Bronchial epithelial cell (primary cell): ENCODE data around the gene STARD5. TPM values are rescaled to one million over a fixed set of nuclear protein-coding genes. Genes with fewer than 3 reads are reported as not detected.

ENCODE experiments used
- DNase-seq: peaks from one replicate; pipeline ENCODE4 v3.0.0-alpha.2; 2010; ENCODE audit warnings: low read depth
- FAIRE-seq: peaks from 2 replicates; lab custom pipeline; 2011; peaks lifted over from hg19 to GRCh38; lab: Jason Lieb, UNC
- H3K27me3 ChIP-seq: 2 replicates; pipeline ENCODE4 v1.5.1; 2011; ENCODE audit warnings: low read length; ENCODE audit not compliant: control insufficient read depth, insufficient read depth
- H3K36me3 ChIP-seq: 2 replicates; pipeline ENCODE4 v1.5.1; 2011; ENCODE audit warnings: low read length; ENCODE audit not compliant: control insufficient read depth, insufficient read depth
- H3K4me3 ChIP-seq: 2 replicates; pipeline ENCODE4 v1.5.1; 2011; ENCODE audit warnings: mild to moderate bottlenecking, low read depth, low read length, control low read depth
- total RNA-seq: library from RNA; depleted of rRNA; stranded (reverse); fragments of >200 nt; gene quantifications from 2 replicates; pipeline ENCODE4 v1.2.1, GENCODE V29; 2014
- TF ChIP-seq, protein P1 (sequence below): IDR thresholded peaks from 2 replicates; pipeline ENCODE4 v1.5.1; 2011; ENCODE audit warnings: mild to moderate bottlenecking, moderate library complexity, low read length, control low read depth, inconsistent platforms; ENCODE audit not compliant: insufficient read depth, severe bottlenecking

STARD5 gene
- total RNA-seq, 1 donor from 2014 or later = 5.0 TPM

DNA sequence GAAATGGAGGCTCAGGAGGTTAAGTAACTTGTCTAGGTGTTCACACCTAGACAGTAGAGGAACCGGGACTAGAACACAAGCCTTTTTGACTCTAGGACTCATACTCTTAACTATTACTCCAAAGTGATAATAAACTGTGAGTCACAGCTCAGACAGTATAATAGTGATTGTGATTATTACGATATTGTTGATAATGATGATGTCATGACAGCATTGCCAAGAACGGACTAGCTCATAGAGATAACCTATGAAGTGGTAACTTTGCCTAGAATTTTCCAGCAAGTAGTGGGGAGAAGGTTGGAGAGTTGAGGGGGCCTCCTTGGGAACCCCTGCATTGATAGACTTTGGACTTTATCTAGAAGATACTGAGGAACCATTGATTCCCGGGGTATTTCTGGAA, 34.0 kb downstream of the STARD5 start:
- TF ChIP-seq, protein P1, sequence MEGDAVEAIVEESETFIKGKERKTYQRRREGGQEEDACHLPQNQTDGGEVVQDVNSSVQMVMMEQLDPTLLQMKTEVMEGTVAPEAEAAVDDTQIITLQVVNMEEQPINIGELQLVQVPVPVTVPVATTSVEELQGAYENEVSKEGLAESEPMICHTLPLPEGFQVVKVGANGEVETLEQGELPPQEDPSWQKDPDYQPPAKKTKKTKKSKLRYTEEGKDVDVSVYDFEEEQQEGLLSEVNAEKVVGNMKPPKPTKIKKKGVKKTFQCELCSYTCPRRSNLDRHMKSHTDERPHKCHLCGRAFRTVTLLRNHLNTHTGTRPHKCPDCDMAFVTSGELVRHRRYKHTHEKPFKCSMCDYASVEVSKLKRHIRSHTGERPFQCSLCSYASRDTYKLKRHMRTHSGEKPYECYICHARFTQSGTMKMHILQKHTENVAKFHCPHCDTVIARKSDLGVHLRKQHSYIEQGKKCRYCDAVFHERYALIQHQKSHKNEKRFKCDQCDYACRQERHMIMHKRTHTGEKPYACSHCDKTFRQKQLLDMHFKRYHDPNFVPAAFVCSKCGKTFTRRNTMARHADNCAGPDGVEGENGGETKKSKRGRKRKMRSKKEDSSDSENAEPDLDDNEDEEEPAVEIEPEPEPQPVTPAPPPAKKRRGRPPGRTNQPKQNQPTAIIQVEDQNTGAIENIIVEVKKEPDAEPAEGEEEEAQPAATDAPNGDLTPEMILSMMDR = no peak
- Histone ChIP-seq H3K27me3 (no peaks in the 10 kb centered on the region), H3K4me3 (no peak overlapping the region), H3K36me3 (no peaks in the 10 kb centered on the region)
- FAIRE-seq (no peak), DNase-seq (peak; percentile 26)

DNA sequence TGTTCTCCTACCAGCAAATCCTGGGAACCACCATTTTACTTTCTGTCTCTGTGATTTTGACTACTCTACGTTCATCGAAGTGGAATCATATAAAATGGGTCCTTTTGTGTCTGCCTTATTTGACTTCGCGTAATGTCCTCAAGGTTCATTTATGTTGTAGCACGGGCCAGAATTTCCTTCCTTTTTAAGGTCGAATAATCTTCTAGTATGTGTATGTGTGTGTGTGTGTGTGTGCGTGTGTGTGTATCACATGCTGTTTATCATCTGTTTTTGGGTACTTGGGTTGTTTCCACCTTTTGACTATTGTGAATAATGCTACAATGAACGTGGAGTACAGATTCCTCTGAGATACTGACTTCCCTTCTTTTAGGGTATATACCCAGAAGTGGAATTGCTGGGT, 35.3 kb downstream of the STARD5 start:
- no peak for FAIRE-seq
- Histone ChIP-seq H3K27me3 (no peaks in the 10 kb centered on the region), H3K36me3 (no peaks in the 10 kb centered on the region), H3K4me3 (no peak overlapping the region)
- TF ChIP-seq, protein P1 = no peak
- no peak for DNase-seq

DNA sequence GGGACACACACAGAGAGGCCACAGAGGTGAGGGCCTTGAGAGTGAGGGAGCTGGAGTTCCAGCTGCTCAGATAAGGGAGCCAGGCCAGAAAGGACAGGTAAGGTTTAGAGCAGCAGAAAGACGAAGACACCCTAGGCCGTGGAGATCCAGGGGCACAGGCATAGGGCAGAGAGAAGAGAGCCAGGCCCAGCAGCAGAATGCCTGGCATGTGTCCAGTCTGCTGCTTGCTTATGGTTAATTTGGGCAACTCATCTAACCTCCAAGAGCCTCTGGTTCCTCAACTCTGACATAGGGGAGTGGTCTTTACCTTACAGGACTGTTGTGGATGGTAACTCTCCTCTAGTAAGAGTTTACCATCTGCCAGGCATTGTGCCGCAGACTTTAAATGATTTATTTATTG, 35.9 kb downstream of the STARD5 start:
- H3K36me3 ChIP-seq = no peaks in the 10 kb centered on the region
- TF ChIP-seq, protein P1 = no peak
- no peak overlapping the region for H3K4me3 ChIP-seq
- no peaks in the 10 kb centered on the region for H3K27me3 ChIP-seq
- no peak for FAIRE-seq
- DNase-seq = no peak

DNA sequence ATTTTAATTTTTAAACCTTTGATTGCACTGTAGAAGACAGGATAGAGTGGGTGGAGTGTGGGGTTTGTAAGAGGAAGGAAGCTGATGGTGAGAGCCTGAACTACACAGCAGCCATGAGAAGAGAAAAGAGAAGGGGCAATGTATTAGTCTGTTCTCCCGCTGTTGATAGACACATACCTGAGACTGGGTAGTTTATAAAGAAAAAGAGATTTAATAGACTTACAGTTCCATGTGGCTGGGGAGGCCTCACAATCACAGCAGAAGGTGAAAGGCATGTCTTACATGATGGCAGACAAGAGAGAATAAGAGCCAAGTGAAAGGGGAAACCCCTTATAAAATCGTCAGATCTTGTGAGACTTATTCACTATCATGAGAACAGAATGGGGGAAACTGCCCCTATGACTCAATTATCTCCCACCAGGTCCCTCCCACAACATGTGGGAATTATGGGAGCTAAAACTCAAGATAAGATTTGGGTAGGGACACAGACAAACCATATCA, 37.3 kb downstream of the STARD5 start:
- Histone ChIP-seq H3K27me3 (no peaks in the 10 kb centered on the region), H3K36me3 (no peaks in the 10 kb centered on the region), H3K4me3 (no peak overlapping the region)
- TF ChIP-seq, protein P1 = no peak
- DNase-seq (no peak), FAIRE-seq (no peak)

DNA sequence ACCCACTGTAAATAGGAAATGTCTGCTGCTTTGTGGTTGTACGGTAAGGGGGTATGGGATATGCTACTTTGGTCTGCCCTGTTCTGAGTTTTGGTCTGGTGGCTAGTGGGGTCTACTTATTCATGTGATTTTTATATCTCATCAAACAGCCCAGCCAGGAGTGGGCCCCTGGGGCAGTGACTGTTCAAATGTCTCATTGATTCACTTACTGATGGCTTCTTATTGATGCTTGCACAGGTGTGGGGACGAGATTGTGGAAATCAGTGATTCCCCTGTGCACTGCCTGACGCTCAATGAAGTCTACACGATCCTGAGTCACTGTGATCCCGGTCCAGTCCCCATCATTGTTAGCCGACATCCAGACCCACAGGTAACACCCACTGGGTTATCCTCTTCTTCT, 38.5 kb downstream of the STARD5 start:
- FAIRE-seq (no peak), DNase-seq (no peak)
- no peaks in the 10 kb centered on the region for H3K36me3 ChIP-seq
- no peaks in the 10 kb centered on the region for H3K27me3 ChIP-seq
- no peak overlapping the region for H3K4me3 ChIP-seq
- TF ChIP-seq, protein P1 = no peak

DNA sequence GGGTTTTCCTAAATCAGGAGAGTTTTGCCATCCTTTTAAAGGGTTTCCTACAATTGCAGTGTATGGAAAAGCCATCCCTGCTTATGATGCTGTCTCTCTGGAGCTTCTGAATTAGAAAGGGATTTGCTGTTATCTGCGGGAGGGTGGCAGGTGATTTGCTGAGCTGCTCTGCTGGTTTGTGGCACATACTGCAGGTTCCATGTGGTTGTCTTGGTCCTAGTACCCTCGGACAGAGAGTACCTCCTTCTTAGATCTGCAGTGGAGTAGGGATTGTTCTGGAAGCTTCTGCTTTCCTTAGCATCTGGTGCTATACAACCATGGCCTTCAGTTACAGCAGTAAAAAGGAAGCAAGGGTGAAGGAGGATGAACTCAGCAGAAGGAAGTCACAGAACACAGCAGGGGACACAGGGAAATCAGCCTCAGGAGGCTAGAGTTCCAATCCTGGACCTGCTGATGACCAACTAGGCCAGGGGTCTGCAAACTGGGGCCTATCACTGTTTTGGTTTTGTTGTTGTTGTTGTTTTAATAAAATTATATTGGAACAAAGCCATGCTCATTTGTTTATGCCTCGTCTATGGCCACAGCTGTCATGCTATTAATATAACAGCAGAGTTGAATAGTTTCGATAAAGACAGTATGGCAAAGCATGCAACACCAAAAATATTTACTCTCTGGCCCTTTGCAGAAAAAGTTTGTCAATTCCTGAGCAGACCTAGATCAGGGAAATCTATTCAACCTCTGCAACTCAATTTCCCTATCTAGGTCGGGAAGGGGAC, 39.5 kb downstream of the STARD5 start:
- no peak overlapping the region for H3K4me3 ChIP-seq
- H3K36me3 ChIP-seq = no peaks in the 10 kb centered on the region
- no peaks in the 10 kb centered on the region for H3K27me3 ChIP-seq
- TF ChIP-seq, protein P1 = no peak
- FAIRE-seq = no peak
- DNase-seq = no peak
